ENCODE data around the gene RBCK1. TPM values are rescaled to one million over a fixed set of nuclear protein-coding genes. Genes with fewer than 3 reads are reported as not detected.

Gene RBCK1
- total and polyA plus RNA-seq, 9 donors = 53.5 to 86.9 (median 76.6) TPM

DNA sequence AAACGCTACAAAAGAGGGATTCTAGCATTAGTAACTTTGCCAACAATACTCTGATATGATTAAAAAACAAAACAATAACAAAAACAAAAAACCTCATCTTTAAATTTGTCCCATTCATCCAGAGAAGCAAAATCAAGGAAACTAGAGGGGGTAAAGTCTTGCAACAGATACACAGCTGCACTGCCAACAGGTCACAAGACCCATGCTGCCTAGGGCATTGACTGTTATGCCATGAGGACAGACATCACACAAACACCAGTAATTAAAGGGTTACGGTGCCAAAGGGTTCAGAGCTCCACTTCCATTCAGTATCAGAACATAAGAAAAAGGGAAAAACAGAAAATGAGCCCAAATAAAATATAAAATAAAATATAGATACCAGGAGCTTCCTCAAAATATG is 52.6 kb downstream of the RBCK1 start:
- no peaks in the 10 kb centered on the region for H3K9me3 ChIP-seq
- H3K4me1 ChIP-seq (ENCODE audit: insufficient read depth) = peaks cover 7% of the 10 kb centered on the region
- no peak for DNase-seq
- H3K4me3 ChIP-seq = no peak overlapping the region
- no peak overlapping the region for H3K27ac ChIP-seq
- TF ChIP-seq, protein P1, sequence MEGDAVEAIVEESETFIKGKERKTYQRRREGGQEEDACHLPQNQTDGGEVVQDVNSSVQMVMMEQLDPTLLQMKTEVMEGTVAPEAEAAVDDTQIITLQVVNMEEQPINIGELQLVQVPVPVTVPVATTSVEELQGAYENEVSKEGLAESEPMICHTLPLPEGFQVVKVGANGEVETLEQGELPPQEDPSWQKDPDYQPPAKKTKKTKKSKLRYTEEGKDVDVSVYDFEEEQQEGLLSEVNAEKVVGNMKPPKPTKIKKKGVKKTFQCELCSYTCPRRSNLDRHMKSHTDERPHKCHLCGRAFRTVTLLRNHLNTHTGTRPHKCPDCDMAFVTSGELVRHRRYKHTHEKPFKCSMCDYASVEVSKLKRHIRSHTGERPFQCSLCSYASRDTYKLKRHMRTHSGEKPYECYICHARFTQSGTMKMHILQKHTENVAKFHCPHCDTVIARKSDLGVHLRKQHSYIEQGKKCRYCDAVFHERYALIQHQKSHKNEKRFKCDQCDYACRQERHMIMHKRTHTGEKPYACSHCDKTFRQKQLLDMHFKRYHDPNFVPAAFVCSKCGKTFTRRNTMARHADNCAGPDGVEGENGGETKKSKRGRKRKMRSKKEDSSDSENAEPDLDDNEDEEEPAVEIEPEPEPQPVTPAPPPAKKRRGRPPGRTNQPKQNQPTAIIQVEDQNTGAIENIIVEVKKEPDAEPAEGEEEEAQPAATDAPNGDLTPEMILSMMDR (IDR thresholded peaks at IDR 0.05) = no peak
- TF ChIP-seq POLR2A (IDR thresholded peaks at IDR 0.05) = no peak
- no peak for TF ChIP-seq EP300 (IDR thresholded peaks at IDR 0.05)
- WGBS, 3 donors = 28 to 45% (median 40%) methylated on average over 2 of the region's 2 CpGs
- intact Hi-C loops (cut with DNase I) = loop anchor here in 1 of 4 donors (5.0 to 10.0 kb wide), 2 partner anchors 56 to 108 kb away; partner anchors contain the start of gene RBCK1
- no peaks in the 10 kb centered on the region for H3K36me3 ChIP-seq
- H3K27me3 ChIP-seq = no peaks in the 10 kb centered on the region

DNA sequence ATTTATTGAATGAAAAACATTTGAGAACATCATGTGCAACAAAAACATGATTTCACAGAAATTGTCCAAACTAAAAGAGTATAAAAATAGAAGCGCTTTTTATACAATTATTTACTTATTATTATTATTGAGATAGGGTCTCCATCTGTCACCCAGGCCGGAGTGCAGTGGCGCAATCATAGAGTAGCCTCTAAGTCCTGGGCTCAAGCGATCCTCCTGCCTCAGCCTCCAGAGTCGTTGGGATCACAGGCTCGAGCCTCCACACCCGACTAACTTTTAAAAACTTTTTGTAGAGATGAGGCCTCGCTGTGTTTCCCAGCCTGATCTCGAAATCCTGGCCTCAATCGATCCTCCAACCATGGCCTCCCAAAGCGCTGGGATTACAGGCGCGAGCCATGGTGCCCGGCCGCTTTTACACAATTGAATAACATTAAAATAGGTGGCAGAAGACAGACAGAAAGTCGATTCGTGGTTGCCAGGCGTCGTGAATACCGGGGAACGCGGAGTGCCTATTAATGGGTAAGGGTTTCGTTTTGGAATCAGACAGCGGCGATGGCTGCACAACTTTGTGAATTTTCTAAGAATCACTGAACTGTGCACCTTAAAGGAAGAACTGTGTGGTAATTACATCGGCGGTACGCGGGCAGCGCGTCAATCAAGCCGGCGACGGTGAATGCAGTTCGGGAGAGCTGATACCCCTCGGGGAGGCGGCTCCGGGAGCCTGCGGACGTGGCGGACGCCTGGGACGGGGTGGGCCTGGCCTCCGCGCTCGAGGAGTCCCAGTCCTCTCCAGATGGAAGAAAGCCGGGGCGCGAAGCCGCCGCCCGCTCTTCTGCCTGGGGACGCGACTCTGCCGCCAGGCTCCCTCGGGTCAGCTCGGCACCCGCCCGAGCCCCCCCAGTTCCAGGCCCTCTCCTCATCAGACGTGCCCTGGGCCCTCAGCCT is 53.4 kb downstream of the RBCK1 start:
- WGBS, 3 donors = 5 to 7% (median 6%) methylated on average over 57 to 60 of the region's 60 CpGs
- peaks cover 6% of the 10 kb centered on the region for H3K4me1 ChIP-seq (ENCODE audit: insufficient read depth)

DNA sequence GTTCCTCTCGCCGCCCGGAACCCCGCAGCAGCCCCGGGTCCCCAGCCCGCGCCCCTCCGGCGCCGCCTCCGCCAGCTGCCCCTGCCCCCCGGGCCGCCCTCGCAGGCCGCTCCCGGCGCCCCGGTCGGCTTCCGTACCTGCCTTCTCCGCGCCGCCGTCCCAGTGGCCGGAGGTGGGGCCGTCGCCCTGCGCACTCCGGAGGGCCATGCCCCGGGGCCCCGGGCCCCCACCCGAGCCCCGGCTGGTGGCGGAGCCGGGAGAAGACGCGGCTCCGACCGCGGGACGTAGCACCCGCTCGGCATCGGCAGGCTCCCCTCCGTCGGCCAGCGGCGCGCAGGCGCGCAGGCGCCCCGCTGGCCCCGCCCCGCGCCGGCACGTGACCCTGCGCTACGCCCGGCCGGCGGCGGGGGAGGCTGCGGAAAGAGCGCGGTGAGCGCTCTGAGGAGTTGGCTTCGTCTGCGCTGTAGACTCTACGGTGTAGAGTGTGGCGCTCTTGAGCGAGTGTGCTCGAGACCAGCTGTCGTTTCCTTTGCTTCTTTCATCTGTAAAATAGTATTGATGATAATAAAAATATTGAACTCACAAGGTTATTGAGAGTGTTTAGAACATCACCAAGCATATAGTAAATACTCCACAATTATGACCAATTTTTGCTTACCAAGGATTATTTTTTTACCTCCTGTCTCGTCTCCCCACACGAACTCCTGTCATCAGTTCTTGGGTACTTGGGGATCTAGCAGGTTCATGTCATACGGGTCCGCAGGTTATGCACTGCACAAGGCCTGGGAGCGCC is 54.3 kb downstream of the RBCK1 start, which contains the start of gene TBC1D20:
TBC1D20 (minus strand) TSS at position 335 of the 793 bp plus-strand sequence; CDS start at position 207, 128 bp downstream.
- H3K4me3 ChIP-seq = peak within 1 kb of the TSS; percentile 73
- 0 to 2% (median 1%) methylated on average over 55 to 80 of the region's 80 CpGs for WGBS, 3 donors
- intact Hi-C loops (cut with DNase I) = loop anchor here in 1 of 4 donors (5.0 to 10.0 kb wide), 2 partner anchors 58 to 110 kb away; partner anchors contain the start of gene RBCK1
- TF ChIP-seq POLR2A (IDR thresholded peaks at IDR 0.05) = peak; percentile 73
- TF ChIP-seq, protein P1 (IDR thresholded peaks at IDR 0.05) = peak in 2 of 3 donors; percentile 19 to 20
- no peak for TF ChIP-seq EP300 (IDR thresholded peaks at IDR 0.05)
- peak; percentile 82 to 90 (median 87) for DNase-seq
- H3K4me1 ChIP-seq (ENCODE audit: insufficient read depth) = peaks cover 6% of the 10 kb centered on the region
- H3K27ac ChIP-seq = peak within 1 kb of the TSS; percentile 79 to 91
- no peaks in the 10 kb centered on the region for H3K9me3 ChIP-seq
- no peaks in the 10 kb centered on the region for H3K27me3 ChIP-seq
- no peaks in the 10 kb centered on the region for H3K36me3 ChIP-seq

More for the DNA sequence above, 53.4 kb downstream of the RBCK1 start:
- Histone ChIP-seq H3K36me3 (no peaks in the 10 kb centered on the region), H3K27me3 (no peaks in the 10 kb centered on the region), H3K27ac (peak overlapping the region; percentile 79 to 91), H3K4me3 (peak overlapping the region; percentile 73), H3K9me3 (no peaks in the 10 kb centered on the region)
- DNase-seq = peak in 4 of 5 donors; percentile 46 to 74 (median 55)
- no peak for TF ChIP-seq POLR2A (IDR thresholded peaks at IDR 0.05)
- TF ChIP-seq, protein P1 (IDR thresholded peaks at IDR 0.05) = no peak
- TF ChIP-seq EP300 (IDR thresholded peaks at IDR 0.05) = no peak
- intact Hi-C loops (cut with DNase I) = loop anchor here in 1 of 4 donors (5.0 to 10.0 kb wide), 2 partner anchors 57 to 109 kb away; partner anchors contain the start of gene RBCK1

DNA sequence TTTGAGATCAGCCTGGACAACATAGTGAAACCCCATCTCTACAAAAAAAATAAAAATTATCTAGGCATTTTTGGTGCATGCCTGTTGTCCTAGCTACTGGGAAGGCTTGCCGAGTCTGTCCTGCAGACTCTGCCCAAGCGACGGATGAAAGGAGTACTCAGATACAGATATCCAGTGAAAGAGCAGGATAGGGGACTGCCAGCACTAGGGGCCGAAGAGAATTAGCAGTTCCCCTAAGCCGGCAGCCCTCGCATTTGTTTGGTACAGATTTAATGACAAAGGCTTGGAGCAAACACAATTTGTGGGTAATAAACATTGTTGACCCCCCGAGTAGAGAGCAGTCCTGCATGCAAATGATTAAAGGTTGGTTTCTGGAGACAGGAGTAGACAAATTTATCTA is 59.7 kb downstream of the RBCK1 start:
- H3K27ac ChIP-seq = no peak overlapping the region
- intact Hi-C loops (cut with DNase I) = loop anchor here in 1 of 4 donors (10.0 kb wide), 1 partner anchor 63 kb away; the partner anchor contains the start of gene RBCK1
- no peaks in the 10 kb centered on the region for H3K27me3 ChIP-seq
- no peaks in the 10 kb centered on the region for H3K36me3 ChIP-seq
- no peak for DNase-seq
- no peaks in the 10 kb centered on the region for H3K9me3 ChIP-seq
- no peaks in the 10 kb centered on the region for H3K4me1 ChIP-seq (ENCODE audit: insufficient read depth)
- WGBS, 3 donors = 87 to 92% (median 90%) methylated on average over 7 of the region's 7 CpGs
- TF ChIP-seq POLR2A (IDR thresholded peaks at IDR 0.05) (no peak), EP300 (IDR thresholded peaks at IDR 0.05) (no peak)
- TF ChIP-seq, protein P1 (IDR thresholded peaks at IDR 0.05) = no peak
- no peak overlapping the region for H3K4me3 ChIP-seq

All from ovary (tissue), 9 donors.